Thoracic aorta (tissue), 2 donors: ENCODE measurements around the gene MORC3. TPM values are rescaled to one million over a fixed set of nuclear protein-coding genes. Genes with fewer than 3 reads are reported as not detected.

Experiments used
- ATAC-seq: fragments of 150-250 bp; one replicate; pipeline ENCODE4 v1.8.0; 2017; ENCODE audit warnings: low read depth; ENCODE audit not compliant: insufficient number of reproducible peaks, low FRiP score
- DNase-seq: peaks from one replicate; pipeline ENCODE4 v3.0.0-alpha.2; 2020; ENCODE audit warnings: low spot score
- H3K27ac ChIP-seq, 2 donors: fragments of 200-600 bp; sonication (generic); 1 replicate in 1 of 2; 2 replicates in 1 of 2; pipeline ENCODE4 v1.5.1; 2016; ENCODE audit warnings: mild to moderate bottlenecking in 2 of 2, moderate library complexity in 2 of 2
- H3K27me3 ChIP-seq: fragments of 200-600 bp; sonication (generic); replicated peaks from 2 replicates; pipeline ENCODE4 v1.6.0; 2016; ENCODE audit warnings: mild to moderate bottlenecking; ENCODE audit not compliant: insufficient read depth
- H3K36me3 ChIP-seq: fragments of 200-600 bp; sonication (generic); one replicate; pipeline ENCODE4 v1.5.1; 2016
- H3K4me1 ChIP-seq, 2 donors: fragments of 200-600 bp; sonication (generic); 1 replicate in 1 of 2; 2 replicates in 1 of 2; pipeline versions ENCODE4 v1.5.1 to v1.6.0; 2016; ENCODE audit warnings: low read depth in 2 of 2, mild to moderate bottlenecking in 1 of 2; ENCODE audit not compliant: control insufficient read depth in 1 of 2
- H3K4me3 ChIP-seq: fragments of 200-600 bp; sonication (generic); 2 replicates; pipeline ENCODE4 v1.5.1; 2016; ENCODE audit warnings: mild to moderate bottlenecking
- H3K9me3 ChIP-seq: fragments of 200-600 bp; sonication (generic); 2 replicates; pipeline ENCODE4 v1.5.1; 2016
- CTCF ChIP-seq: fragments of 200-600 bp; sonication (generic); IDR thresholded peaks from one replicate; pipeline ENCODE4 v1.5.1; 2019; ENCODE audit warnings: antibody characterized with exemption
- total RNA-seq, 2 donors: library from RNA; depleted of rRNA; stranded (reverse); fragments of >200 nt; gene quantifications; one replicate each; pipeline versions ENCODE4 v1.1.0 to v1.2.3, GENCODE V29; 2016

The MORC3 gene
- total RNA-seq, 2 donors from 2014 or later = 23.3 to 58.8 TPM

GRCh38 chr21:36349315-36349714 lies 29.3 kb downstream of the MORC3 start:
- ATAC-seq = no peak
- Histone ChIP-seq H3K27ac (no peak overlapping the region), H3K4me3 (no peak overlapping the region), H3K9me3 (no peaks in the 10 kb centered on the region), H3K27me3 (no peaks in the 10 kb centered on the region), H3K36me3 (peaks cover 21% of the 10 kb centered on the region), H3K4me1 (peaks cover 0 to 7% of the 10 kb centered on the region in 2 donors)
- no peak for TF ChIP-seq CTCF
- no peak for DNase-seq

GRCh38 chr21:36350282-36350910 lies 30.4 kb downstream of the MORC3 start:
- TF ChIP-seq CTCF = no peak
- DNase-seq (no peak), ATAC-seq (no peak)
- H3K9me3 ChIP-seq = no peaks in the 10 kb centered on the region
- no peaks in the 10 kb centered on the region for H3K27me3 ChIP-seq
- H3K27ac ChIP-seq = peak overlapping the region in 1 of 2 donors; percentile 36
- H3K36me3 ChIP-seq = peaks cover 13% of the 10 kb centered on the region
- H3K4me1 ChIP-seq = peaks cover 0 to 7% of the 10 kb centered on the region in 2 donors
- no peak overlapping the region for H3K4me3 ChIP-seq

- Histone ChIP-seq H3K9me3 (no peaks in the 10 kb centered on the region), H3K4me3 (no peak overlapping the region), H3K27ac (no peak overlapping the region), H3K27me3 (no peaks in the 10 kb centered on the region), H3K36me3 (peaks cover 22% of the 10 kb centered on the region), H3K4me1 (peaks cover 0 to 5% of the 10 kb centered on the region in 2 donors)
- DNase-seq (no peak), ATAC-seq (no peak)
- no peak for TF ChIP-seq CTCF
These were observed 35.1 kb downstream of the MORC3 start for GRCh38 chr21:36354918-36355680.

GRCh38 chr21:36355868-36356267 lies 35.9 kb downstream of the MORC3 start:
- peaks cover 30% of the 10 kb centered on the region for H3K36me3 ChIP-seq
- H3K9me3 ChIP-seq = no peaks in the 10 kb centered on the region
- H3K27me3 ChIP-seq = no peaks in the 10 kb centered on the region
- no peaks in the 10 kb centered on the region for H3K4me1 ChIP-seq
- DNase-seq = no peak
- no peak overlapping the region for H3K4me3 ChIP-seq
- no peak for ATAC-seq
- TF ChIP-seq CTCF = no peak
- H3K27ac ChIP-seq = no peak overlapping the region

GRCh38 chr21:36359185-36359584 lies 39.2 kb downstream of the MORC3 start:
- Histone ChIP-seq H3K27me3 (no peaks in the 10 kb centered on the region), H3K4me1 (no peaks in the 10 kb centered on the region), H3K36me3 (peaks cover 63% of the 10 kb centered on the region), H3K27ac (no peak overlapping the region), H3K9me3 (no peaks in the 10 kb centered on the region), H3K4me3 (no peak overlapping the region)
- no peak for DNase-seq
- no peak for TF ChIP-seq CTCF
- ATAC-seq = no peak
